Esophagus muscularis mucosa (tissue), 3 donors: ENCODE results near the gene ABR.

ENCODE experiments used
- CTCF ChIP-seq, 3 experiments: fragments of 200-600 bp in 2 of 3; fragments of 450-650 bp in 1 of 3; sonication (generic) in 2 of 3; IDR thresholded peaks; one replicate each; pipeline ENCODE4 v1.5.1; 2017 to 2019; ENCODE audit warnings: antibody characterized with exemption in 3 of 3, mild to moderate bottlenecking in 2 of 3, moderate library complexity in 1 of 3
- POLR2A ChIP-seq: fragments of 450-650 bp; IDR thresholded peaks from one replicate; pipeline ENCODE4 v1.6.1; 2017; ENCODE audit warnings: antibody characterized with exemption, moderate library complexity, mild to moderate bottlenecking, low read depth

DNA sequence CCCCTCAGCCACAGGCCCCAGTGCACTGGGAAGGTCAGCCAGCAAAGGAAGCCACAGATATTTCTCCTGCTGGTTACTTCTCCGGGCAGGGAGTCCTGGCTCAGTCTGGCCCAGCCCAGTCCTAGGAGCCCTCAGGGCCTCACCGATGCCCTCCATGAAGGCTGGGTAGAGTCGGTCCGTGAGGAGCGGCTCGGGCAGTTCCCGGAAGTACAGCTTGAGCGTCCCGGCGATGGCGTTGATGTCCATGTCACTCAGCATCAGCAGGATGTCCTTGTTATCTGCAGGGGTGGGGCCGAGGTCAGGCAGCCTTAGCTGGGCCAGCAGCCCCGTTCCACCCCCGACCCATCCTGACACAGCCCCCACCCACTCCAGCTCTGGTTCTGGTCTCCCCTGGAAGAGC lies 169.2 kb downstream of the ABR start:
- TF ChIP-seq POLR2A (no peak), CTCF (IDR thresholded peaks at IDR 0.05) (no peak)
